ENCODE results near the gene PHPT1.
"Not testable (repeated sequence)": the region's sequence is repeated elsewhere in the genome, so short reads cannot be mapped to it uniquely, and the experiment has no call there.

- TF ChIP-seq FOXM1 (IDR thresholded peaks at IDR 0.05; ENCODE audit: borderline replicate concordance); ARNT (IDR thresholded peaks at IDR 0.05); ZNF384 (IDR thresholded peaks at IDR 0.05); SUZ12 (IDR thresholded peaks at IDR 0.05); FOXK2 (IDR thresholded peaks at IDR 0.05); CTBP1 (IDR thresholded peaks at IDR 0.05; ENCODE audit: borderline replicate concordance); ELF4 (IDR thresholded peaks at IDR 0.05); FOXA1 (IDR thresholded peaks at IDR 0.05); SP1 (IDR thresholded peaks at IDR 0.05); HDGF (IDR thresholded peaks at IDR 0.05; ENCODE audit: borderline replicate concordance); L3MBTL2 (conservative IDR thresholded peaks at IDR 0.05): not testable (repeated sequence)
- TF ChIP-seq, protein P1, sequence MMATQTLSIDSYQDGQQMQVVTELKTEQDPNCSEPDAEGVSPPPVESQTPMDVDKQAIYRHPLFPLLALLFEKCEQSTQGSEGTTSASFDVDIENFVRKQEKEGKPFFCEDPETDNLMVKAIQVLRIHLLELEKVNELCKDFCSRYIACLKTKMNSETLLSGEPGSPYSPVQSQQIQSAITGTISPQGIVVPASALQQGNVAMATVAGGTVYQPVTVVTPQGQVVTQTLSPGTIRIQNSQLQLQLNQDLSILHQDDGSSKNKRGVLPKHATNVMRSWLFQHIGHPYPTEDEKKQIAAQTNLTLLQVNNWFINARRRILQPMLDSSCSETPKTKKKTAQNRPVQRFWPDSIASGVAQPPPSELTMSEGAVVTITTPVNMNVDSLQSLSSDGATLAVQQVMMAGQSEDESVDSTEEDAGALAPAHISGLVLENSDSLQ (IDR thresholded peaks at IDR 0.05), result not testable (repeated sequence)
Observed at GRCh38 chr9:136833381-136834048, 15.7 kb upstream of the PHPT1 start.
